H1 (cell line): Measurements from ENCODE around the gene LTO1.

Source experiments
- JUND ChIP-seq: IDR thresholded peaks from 2 replicates; pipeline ENCODE4 v1.6.1; 2011; ENCODE audit warnings: mild to moderate bottlenecking, improper control_type of control experiment, low read length
- POLR2AphosphoS5 ChIP-seq: IDR thresholded peaks from 2 replicates; pipeline ENCODE4 v1.6.1; 2011; ENCODE audit warnings: low read depth, low read length
- RAD21 ChIP-seq, 2 experiments: IDR thresholded peaks in 1 of 2; conservative IDR thresholded peaks in 1 of 2; 2 replicates each; pipeline ENCODE4 v1.6.1; 2011; ENCODE audit warnings: low read depth in 2 of 2, low read length in 2 of 2, improper control_type of control experiment in 1 of 2, inconsistent platforms in 1 of 2, mild to moderate bottlenecking in 1 of 2, moderate library complexity in 1 of 2
- RNF2 ChIP-seq: fragments of 200-900, 300-1000 bp; sonication (generic); IDR thresholded peaks from 2 replicates; pipeline ENCODE4 v1.7.1; 2016; ENCODE audit warnings: borderline replicate concordance, low read depth, mild to moderate bottlenecking, antibody characterized with exemption, low read length; ENCODE audit not compliant: poor library complexity, severe bottlenecking; ENCODE audit errors: missing control alignments
- TAF1 ChIP-seq: IDR thresholded peaks from 2 replicates; pipeline ENCODE4 v1.6.1; 2011; ENCODE audit warnings: mild to moderate bottlenecking, low read depth, low read length
- TEAD4 ChIP-seq: IDR thresholded peaks from 2 replicates; pipeline ENCODE4 v1.6.1; 2012; ENCODE audit warnings: low read depth, low read length, inconsistent platforms, mixed read lengths
- TF ChIP-seq, protein P1 (sequence below): IDR thresholded peaks from 2 replicates; pipeline ENCODE4 v1.6.1; 2012; ENCODE audit warnings: low read length, inconsistent platforms
- TF ChIP-seq, protein P2 (sequence below): IDR thresholded peaks from 2 replicates; pipeline ENCODE4 v1.6.1; 2011; ENCODE audit warnings: low read length, improper control_type of control experiment
- TF ChIP-seq, protein P3 (sequence below), 3 experiments: IDR thresholded peaks; 1 replicate in 2 of 3; 2 replicates in 1 of 3; pipeline versions ENCODE4 v1.5.1 to v1.6.1; 2011; ENCODE audit warnings: low read length in 3 of 3, mild to moderate bottlenecking in 3 of 3, inconsistent platforms in 2 of 3, low read depth in 1 of 3, moderate library complexity in 1 of 3; ENCODE audit not compliant: insufficient read depth in 1 of 3; ENCODE audit errors: control extremely low read depth in 1 of 3

DNA sequence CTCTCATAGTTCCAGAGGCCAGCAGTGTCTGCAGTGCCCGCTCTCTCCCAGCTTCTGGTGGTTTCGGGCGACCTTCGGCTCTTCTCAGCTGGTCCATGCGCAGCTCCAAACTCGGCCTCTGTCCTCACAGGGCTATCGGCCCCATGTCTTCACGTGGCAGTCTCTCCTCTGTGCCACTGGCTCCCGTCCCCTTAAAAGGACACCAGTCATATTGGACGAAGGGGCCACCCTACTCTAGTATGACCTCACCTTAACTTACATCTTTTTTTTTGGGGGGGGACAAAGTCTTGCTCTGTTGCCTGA is 13.8 kb downstream of the LTO1 start:
- TF ChIP-seq TAF1 (no peak), RAD21 (IDR thresholded peaks at IDR 0.05 in 1 of 2, conservative IDR thresholded peaks at IDR 0.05 in 1 of 2; ENCODE audit: low read depth in 2 of 2, low read length in 2 of 2) (no peak), JUND (no peak), RNF2 (no peak), POLR2AphosphoS5 (no peak), TEAD4 (no peak)
- TF ChIP-seq, protein P1, sequence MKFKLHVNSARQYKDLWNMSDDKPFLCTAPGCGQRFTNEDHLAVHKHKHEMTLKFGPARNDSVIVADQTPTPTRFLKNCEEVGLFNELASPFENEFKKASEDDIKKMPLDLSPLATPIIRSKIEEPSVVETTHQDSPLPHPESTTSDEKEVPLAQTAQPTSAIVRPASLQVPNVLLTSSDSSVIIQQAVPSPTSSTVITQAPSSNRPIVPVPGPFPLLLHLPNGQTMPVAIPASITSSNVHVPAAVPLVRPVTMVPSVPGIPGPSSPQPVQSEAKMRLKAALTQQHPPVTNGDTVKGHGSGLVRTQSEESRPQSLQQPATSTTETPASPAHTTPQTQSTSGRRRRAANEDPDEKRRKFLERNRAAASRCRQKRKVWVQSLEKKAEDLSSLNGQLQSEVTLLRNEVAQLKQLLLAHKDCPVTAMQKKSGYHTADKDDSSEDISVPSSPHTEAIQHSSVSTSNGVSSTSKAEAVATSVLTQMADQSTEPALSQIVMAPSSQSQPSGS: no peak
- TF ChIP-seq, protein P2, sequence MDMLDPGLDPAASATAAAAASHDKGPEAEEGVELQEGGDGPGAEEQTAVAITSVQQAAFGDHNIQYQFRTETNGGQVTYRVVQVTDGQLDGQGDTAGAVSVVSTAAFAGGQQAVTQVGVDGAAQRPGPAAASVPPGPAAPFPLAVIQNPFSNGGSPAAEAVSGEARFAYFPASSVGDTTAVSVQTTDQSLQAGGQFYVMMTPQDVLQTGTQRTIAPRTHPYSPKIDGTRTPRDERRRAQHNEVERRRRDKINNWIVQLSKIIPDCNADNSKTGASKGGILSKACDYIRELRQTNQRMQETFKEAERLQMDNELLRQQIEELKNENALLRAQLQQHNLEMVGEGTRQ: no peak
- TF ChIP-seq, protein P3, sequence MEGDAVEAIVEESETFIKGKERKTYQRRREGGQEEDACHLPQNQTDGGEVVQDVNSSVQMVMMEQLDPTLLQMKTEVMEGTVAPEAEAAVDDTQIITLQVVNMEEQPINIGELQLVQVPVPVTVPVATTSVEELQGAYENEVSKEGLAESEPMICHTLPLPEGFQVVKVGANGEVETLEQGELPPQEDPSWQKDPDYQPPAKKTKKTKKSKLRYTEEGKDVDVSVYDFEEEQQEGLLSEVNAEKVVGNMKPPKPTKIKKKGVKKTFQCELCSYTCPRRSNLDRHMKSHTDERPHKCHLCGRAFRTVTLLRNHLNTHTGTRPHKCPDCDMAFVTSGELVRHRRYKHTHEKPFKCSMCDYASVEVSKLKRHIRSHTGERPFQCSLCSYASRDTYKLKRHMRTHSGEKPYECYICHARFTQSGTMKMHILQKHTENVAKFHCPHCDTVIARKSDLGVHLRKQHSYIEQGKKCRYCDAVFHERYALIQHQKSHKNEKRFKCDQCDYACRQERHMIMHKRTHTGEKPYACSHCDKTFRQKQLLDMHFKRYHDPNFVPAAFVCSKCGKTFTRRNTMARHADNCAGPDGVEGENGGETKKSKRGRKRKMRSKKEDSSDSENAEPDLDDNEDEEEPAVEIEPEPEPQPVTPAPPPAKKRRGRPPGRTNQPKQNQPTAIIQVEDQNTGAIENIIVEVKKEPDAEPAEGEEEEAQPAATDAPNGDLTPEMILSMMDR (IDR thresholded peaks at IDR 0.05; ENCODE audit: control extremely low read depth in 1 of 3, insufficient read depth in 1 of 3, low read depth in 1 of 3, low read length in 3 of 3): no peak
